GM19397 (cell line): ENCODE data around the gene HS3ST2.
"Not testable (repeated sequence)": the region's sequence is repeated elsewhere in the genome, so short reads cannot be mapped to it uniquely, and the experiment has no call there.

ENCODE experiments used
- ATAC-seq: cut with Tn5 transposase; IDR thresholded peaks from one replicate; pipeline ENCODE4 v1.9.1; 2021; ENCODE audit warnings: mild to moderate bottlenecking, moderate library complexity; ENCODE audit not compliant: unreplicated experiment

Gene HS3ST2

GRCh38 chr16:22929461-22929860 is 115.5 kb downstream of the HS3ST2 start:
- ATAC-seq: no peak

- ATAC-seq: no peak
These were observed 118.2 kb downstream of the HS3ST2 start for GRCh38 chr16:22932032-22932771.

DNA sequence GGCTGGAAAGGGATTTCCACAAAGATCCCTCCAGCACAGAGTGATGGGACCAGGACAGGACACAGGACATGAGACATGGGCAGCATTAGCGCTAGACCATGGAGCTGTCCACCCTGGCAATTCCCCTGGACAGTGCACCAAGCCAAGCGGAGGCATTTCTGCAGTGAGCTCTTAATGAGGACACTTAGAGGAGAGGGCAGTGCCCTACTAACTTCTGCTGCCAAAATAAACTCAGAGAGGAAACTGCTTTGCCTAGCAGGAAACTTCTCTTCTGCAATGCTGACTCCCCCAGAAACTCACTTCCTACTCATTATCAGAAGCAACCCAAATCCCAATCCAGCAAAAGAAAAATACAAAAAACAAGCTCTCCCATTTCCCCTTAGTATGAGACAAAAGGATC is 119.2 kb downstream of the HS3ST2 start:
- ATAC-seq: no peak

- no peak for ATAC-seq
These were observed 120.8 kb downstream of the HS3ST2 start for GRCh38 chr16:22934786-22935185.

- ATAC-seq: no peak
These were observed 123.2 kb downstream of the HS3ST2 start for GRCh38 chr16:22937169-22937568.

- no peak for ATAC-seq
These were observed 124.7 kb downstream of the HS3ST2 start for GRCh38 chr16:22938647-22939046.

GRCh38 chr16:22939744-22940363 is 125.9 kb downstream of the HS3ST2 start:
- ATAC-seq: not testable (repeated sequence)

DNA sequence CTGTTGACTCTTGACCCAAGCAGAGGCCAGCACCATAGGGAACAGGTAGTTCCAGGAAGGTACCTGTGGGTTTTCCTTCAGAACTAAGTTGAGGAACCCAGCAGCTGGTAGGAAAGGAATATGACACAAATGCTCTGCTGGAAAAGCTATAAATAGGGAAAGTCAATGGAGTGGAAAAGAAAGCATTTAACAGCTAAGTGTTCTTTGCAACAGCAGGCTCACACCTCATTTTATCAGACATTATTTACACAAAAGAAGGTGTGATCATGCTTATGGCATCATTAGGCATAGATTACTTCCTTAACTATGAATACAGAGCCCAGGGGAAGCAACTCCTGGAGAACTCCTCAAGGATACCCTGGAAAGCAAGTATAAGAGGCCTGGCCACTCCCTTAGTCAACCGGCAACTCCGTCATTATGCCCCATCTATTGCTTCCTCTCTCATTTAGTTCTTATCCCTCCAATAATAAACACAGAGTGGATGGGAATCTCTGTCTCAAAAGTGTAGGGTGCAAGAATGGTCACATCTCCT is 128.1 kb downstream of the HS3ST2 start:
- no peak for ATAC-seq

- ATAC-seq: no peak
These were observed 128.8 kb downstream of the HS3ST2 start for GRCh38 chr16:22942811-22943210.

DNA sequence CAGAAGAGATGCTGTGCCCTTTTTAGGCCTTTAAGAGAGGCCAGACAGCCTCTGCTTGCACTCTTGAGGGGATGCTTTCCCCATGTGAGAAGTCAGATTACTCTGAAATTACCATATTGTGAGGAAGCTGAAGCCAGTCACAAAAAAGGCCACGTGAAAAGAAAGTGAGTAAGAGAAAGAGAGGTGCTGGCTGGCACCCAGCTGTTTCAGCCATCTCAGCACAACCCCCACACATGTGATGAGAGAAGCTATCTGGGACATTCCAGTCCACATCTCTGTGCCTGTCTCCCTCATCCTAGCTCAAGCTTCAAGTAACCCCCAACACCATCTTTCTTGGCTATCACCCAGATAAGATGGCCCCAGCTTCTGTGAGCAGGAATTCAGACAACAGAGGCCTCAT is 131.4 kb downstream of the HS3ST2 start:
- ATAC-seq: no peak

DNA sequence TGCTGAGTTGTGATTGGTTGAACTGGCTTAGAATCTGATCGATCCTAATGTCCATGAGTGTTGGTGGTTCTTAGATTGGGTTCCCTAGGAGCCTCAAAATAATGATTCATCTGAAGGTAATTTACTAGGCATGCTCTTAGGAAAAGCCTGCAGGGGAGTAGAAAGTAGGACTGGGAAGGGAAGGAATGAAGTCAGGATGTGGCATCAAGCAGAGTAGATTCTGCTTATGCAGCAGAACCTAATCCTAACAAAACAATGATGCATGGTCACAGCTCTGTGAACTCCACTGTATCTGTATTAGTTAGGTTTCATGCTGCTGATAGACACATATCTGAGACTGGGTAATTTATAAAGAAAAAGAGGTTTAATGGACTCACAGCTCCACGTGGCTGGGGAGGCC is 132.5 kb downstream of the HS3ST2 start:
- no peak for ATAC-seq

DNA sequence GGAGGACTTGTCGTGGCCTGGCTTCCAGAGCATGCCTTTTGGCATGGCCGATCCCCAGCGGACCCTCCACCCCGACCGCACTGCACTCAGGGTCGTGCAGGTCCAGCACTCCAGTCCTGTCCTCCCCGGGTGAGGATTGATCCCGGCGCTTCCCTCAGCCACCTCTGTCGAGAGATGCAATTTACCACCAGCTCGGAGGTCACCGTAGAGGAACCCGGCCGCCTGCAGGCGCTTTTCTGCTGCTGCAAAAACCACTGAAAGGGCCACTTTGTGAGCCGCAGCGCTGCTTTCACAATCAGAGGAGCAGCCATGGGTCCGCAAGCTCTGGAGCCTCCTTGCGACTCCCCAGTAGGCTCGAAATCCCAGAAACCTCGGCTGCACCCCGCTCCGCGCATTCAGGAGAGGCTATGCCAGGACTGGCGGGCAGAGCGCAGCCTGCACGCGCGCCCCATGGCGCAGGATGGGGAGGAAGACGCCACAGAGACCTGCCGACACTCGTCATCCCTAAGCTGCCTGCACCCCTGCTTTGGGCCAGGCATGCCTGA is 134.2 kb downstream of the HS3ST2 start:
- no peak for ATAC-seq

DNA sequence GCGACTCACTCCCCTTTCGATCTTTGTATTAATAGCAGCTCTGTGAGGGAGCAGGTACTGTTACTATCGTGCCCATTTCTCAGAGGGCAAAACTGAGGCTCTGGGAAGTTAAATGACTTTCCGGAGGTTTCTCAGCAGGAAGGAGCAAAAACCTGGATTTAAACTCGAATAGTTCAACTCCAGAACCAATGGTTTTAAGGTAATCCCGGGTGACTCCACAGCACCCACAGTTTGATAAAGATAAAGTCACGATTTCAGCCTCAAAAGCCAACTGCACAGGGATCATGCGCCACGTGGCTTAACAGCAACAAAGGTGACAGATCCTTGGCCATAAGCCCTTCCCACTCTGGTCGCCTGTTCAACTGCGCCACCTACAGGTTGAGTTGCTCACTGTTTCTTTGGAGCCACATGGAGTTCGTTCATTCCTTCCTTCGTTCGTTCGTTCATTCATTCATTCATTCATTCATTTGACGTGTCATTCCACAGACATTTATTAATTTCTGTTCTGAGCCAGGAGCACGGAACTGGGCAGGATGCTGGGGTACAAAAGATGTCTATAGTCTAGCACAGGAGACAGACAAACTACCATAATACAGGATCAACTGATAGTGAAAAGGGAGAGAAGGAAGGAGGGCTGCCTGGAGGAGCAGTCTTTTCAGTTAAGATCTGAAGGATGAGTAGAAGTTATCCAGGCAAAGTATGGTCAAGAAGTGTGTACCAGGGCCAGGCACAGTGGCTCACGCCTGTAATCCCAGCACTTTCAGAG is 134.8 kb downstream of the HS3ST2 start:
- ATAC-seq: no peak

DNA sequence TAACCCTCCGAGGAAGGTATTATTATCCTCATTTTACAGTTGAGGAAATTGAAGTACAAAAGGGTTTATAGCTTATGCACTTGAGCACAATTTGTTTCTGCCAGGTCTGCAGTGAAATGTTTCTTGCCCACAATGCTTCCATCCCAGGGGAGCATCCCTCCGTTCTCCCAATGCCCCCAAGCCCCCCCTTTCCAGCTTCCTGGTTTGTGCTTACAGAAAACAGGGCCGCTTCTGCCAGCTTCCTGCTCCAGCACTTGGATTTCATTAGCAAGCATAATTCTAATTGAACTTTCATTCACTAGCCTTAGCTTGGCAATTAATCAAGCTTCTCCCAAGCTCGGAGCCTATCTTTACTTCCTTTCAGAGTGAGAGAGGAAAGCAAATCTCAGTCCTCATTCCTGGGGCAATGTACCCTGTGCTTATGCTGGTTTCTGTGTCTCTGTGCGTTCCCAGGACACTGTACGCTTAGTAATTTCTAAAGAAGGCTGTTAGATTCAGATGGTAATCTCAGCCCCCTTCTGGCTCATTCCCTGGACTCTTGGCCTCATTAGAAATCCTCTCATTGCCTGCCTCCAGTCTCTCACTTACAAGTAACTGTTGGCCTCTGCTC is 141.6 kb downstream of the HS3ST2 start:
- ATAC-seq: no peak

GRCh38 chr16:22961206-22961605 is 147.2 kb downstream of the HS3ST2 start:
- no peak for ATAC-seq

DNA sequence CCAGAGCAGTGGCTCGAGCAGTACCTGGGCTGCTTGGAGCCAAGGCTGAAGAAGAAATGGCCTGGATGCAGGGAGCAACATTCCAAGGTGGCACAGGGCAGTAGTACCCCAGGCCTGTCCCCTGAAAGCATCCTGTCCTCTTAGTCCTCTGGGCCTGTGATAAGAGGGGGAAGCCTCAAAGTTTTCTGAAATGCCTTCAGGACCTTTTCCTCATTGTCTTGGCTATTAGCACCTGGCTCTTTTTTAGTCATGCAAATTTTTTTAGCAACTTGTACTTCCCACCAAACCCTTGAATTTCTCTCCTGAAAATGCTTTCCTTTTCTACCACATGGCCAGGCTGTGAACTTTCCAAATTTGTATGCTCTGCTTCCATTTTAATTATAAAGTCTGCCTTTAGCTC is 148.9 kb downstream of the HS3ST2 start:
- no peak for ATAC-seq
